NK-92 (cell line): Measurements from ENCODE around the gene GMIP.

Experiments
- DNase-seq: peaks from one replicate; lab custom pipeline; 2025; ENCODE audit not compliant: unreplicated experiment; lab: John Stamatoyannopoulos, UW

The GMIP gene

DNA sequence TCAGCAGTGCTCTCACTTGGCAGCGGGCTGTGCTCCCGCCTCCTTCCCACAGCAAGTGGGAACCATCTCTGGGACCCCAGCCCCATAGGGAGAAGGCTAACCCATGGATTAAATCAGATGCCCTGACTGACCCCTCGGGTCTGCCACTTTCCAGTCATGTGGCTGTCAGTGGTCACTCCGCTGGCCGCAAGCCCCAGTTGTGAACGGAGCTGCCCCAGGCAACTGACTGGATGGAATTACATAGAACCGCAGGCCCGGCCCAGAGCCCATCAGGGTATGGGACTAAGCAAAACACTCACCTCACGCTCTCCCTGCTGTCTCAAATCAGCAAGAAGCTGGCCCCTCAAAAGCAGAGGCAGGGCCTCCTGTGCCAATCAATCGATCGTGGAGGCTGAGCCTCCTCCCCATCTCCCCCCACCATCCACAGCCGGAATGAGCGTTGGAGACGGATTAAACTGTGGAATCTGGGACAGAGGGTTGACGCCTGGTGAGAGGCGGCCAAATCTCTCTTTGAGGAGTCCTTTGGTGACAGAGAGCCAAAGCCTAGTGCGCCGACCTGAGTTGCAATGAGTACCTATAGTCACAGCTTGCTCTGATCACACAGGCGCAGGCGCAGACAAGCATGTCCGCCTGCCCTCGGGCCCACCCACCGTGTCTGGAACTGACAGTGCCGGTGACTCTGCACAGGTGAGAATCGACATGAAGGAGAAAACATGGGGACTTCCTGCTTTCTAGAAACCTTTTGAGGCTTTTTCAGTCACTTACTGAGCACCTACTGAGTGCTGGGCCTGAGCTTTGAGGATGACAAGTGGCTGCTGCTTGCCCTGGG lies 63.7 kb downstream of the GMIP start:
- DNase-seq, result no peak
